HepG2 (cell line): ENCODE results near the gene DIPK1A. TPM values are rescaled to one million over a fixed set of nuclear protein-coding genes. Genes with fewer than 3 reads are reported as not detected.

Experiments used
- ATAC-seq: fragments of 200-7000 bp; cut with Tn5 transposase; 3 replicates; pipeline ENCODE4 v1.9.1; 2020; ENCODE audit warnings: mild to moderate bottlenecking, moderate library complexity
- BruUV-seq: library from RNA; stranded (reverse); fragments of 400-500 nt; replicated peaks from 2 replicates; lab custom pipeline; 2021; lab: Mats Ljungman, UMichigan
- CTCF ChIA-PET: fragments of 300-600 bp; formaldehyde crosslinking; extraction: SDS; loops from one replicate; lab custom pipeline; 2021; ENCODE audit warnings: low total read pairs, inconsistent platforms, low intra/inter-chr PET ratio; lab: Yijun Ruan, JAX
- POLR2A ChIA-PET: fragments of 350-600 bp; sonication (Branson Sonifier 250); formaldehyde crosslinking; loops from one replicate; lab custom pipeline; 2020; ENCODE audit warnings: antibody characterized with exemption, inconsistent platforms; lab: Yijun Ruan, JAX
- DNase-seq: peaks from one replicate; pipeline ENCODE4 v3.0.0-alpha.2; 2015; ENCODE audit warnings: low spot score
- FAIRE-seq: peaks from 3 replicates; lab custom pipeline; 2011; peaks lifted over from hg19 to GRCh38; lab: Jason Lieb, UNC
- H2AFZ ChIP-seq: one replicate; pipeline ENCODE4 v1.6.1; 2011; ENCODE audit warnings: low read length, inconsistent platforms
- H3K27ac ChIP-seq: fragments of 300-600 bp; 3 replicates; pipeline ENCODE4 v1.8.0; 2011; ENCODE audit warnings: mixed run types, mild to moderate bottlenecking, mixed read lengths, low read length, inconsistent platforms; ENCODE audit not compliant: insufficient read depth; ENCODE audit errors: extremely low read length
- H3K27me3 ChIP-seq, 2 experiments: fragments of 200-600 bp in 1 of 2; 2 replicates in 1 of 2; 3 replicates in 1 of 2; pipeline versions ENCODE4 v1.6.0 to v1.8.0; 2011; ENCODE audit warnings: low read length in 2 of 2, mild to moderate bottlenecking in 2 of 2, moderate library complexity in 2 of 2, inconsistent platforms in 1 of 2; ENCODE audit not compliant: insufficient read depth in 2 of 2, control insufficient read depth in 1 of 2
- H3K36me3 ChIP-seq, 2 experiments: fragments of 200-600 bp in 1 of 2; replicated peaks in 1 of 2; 2 replicates in 1 of 2; 3 replicates in 1 of 2; pipeline versions ENCODE4 v1.5.1 to v1.8.0; 2011; ENCODE audit warnings: low read length in 2 of 2, inconsistent platforms in 1 of 2; ENCODE audit not compliant: insufficient read depth in 2 of 2, control insufficient read depth in 1 of 2
- H3K4me1 ChIP-seq: 2 replicates; pipeline ENCODE4 v1.5.1; 2012; ENCODE audit warnings: low read length, inconsistent platforms; ENCODE audit not compliant: insufficient read depth
- H3K4me2 ChIP-seq: 2 replicates; pipeline ENCODE4 v1.6.0; 2011; ENCODE audit warnings: low read depth, low read length, inconsistent platforms
- H3K4me3 ChIP-seq, 3 experiments: fragments of 200-600 bp in 1 of 3; sonication (generic), shearing (Covaris generic) in 1 of 3; replicated peaks in 1 of 3; 2 replicates each; pipeline ENCODE4 v1.5.1; 2011 to 2016; ENCODE audit warnings: low read length in 3 of 3, inconsistent platforms in 2 of 3, low read depth in 2 of 3, mild to moderate bottlenecking in 2 of 3, control low read depth in 1 of 3, mixed read lengths in 1 of 3; ENCODE audit not compliant: insufficient read depth in 1 of 3
- H3K79me2 ChIP-seq: one replicate; pipeline ENCODE4 v1.6.1; 2011; ENCODE audit warnings: low read length, inconsistent platforms; ENCODE audit not compliant: insufficient read depth
- H3K9ac ChIP-seq: 2 replicates; pipeline ENCODE4 v1.6.0; 2011; ENCODE audit warnings: mild to moderate bottlenecking, low read depth, low read length, inconsistent platforms; ENCODE audit not compliant: insufficient read depth
- H3K9me3 ChIP-seq: 2 replicates; pipeline ENCODE4 v1.5.1; 2012; ENCODE audit warnings: mild to moderate bottlenecking, low read length
- H4K20me1 ChIP-seq: 2 replicates; pipeline ENCODE4 v1.6.0; 2011; ENCODE audit warnings: inconsistent platforms, mild to moderate bottlenecking, low read length, moderate library complexity; ENCODE audit not compliant: insufficient read depth
- ATF7-NPFF ChIP-seq: sonication (generic); formaldehyde crosslinking; IDR thresholded peaks from 2 replicates; pipeline ENCODE4 v1.8.1; 2023; ENCODE audit warnings: mild to moderate bottlenecking, low read depth, missing genetic modification reagents, moderate library complexity
- HCFC1 ChIP-seq: fragments of 150-350 bp; IDR thresholded peaks from 2 replicates; pipeline ENCODE4 v1.6.1; 2014; ENCODE audit warnings: low read depth, low read length
- POLR2AphosphoS5 ChIP-seq: IDR thresholded peaks from 2 replicates; pipeline ENCODE4 v1.6.1; 2012; ENCODE audit warnings: low read depth, low read length
- RBM22 ChIP-seq: fragments of 200-400 bp; formaldehyde crosslinking; optimal IDR thresholded peaks from 2 replicates; pipeline ENCODE3; 2017; ENCODE audit warnings: mild to moderate bottlenecking, low read length, moderate library complexity
- ZNF274 ChIP-seq: sonication (generic); formaldehyde crosslinking; IDR thresholded peaks from 2 replicates; pipeline ENCODE4 v1.5.1; 2020; ENCODE audit warnings: mild to moderate bottlenecking, missing genetic modification reagents
- ZNF329 ChIP-seq: sonication (generic); formaldehyde crosslinking; IDR thresholded peaks from 2 replicates; pipeline ENCODE4 v1.9.0; 2021; ENCODE audit warnings: low read depth, mild to moderate bottlenecking, missing genetic modification reagents
- ZNF562 ChIP-seq: sonication (generic); formaldehyde crosslinking; IDR thresholded peaks from 2 replicates; pipeline ENCODE4 v1.8.0; 2022; ENCODE audit warnings: missing genetic modification reagents, borderline replicate concordance
- WGBS: methylation state at CpG from one replicate; pipeline ENCODE4 v1.1.6; 2017; ENCODE audit warnings: low lambda C conversion rate; 5-methylcytosine and 5-hydroxymethylcytosine counted together
- in situ Hi-C: cut with HindIII; loops from 2 replicates; pipeline ENCODE4 v1.10.0; 2017; ENCODE audit warnings: low pct_unique_long_range_greater_than_20kb; ENCODE audit not compliant: extremely low pct_ligation_motif_present
- intact Hi-C: fragments of 100-400 bp; cut with micrococcal nuclease; formaldehyde crosslinking; loops from one replicate; pipeline ENCODE4 v1.10.0; 2022; ENCODE audit not compliant: unreplicated experiment
- polyA plus RNA-seq, 8 experiments: library from polyadenylated mRNA; depleted of rRNA in 3 of 8; stranded (reverse) in 7 of 8; unstranded in 1 of 8; fragments of >200 nt; fragmentation: Illumina TruSeq in 4 of 8; extraction: Trizol in 4 of 8; gene quantifications; 2 replicates each; pipeline versions ENCODE4 v1.2.1 to v1.2.3, GENCODE V29; 2011 to 2016; ENCODE audit warnings: low read depth in 4 of 8, missing spikeins in 1 of 8, mixed read lengths in 1 of 8; ENCODE audit not compliant: insufficient read depth in 1 of 8
- total RNA-seq, 5 experiments: library from RNA; depleted of rRNA; stranded (reverse); fragments of >200 nt; fragmentation: Illumina TruSeq; extraction: Trizol; gene quantifications; 2 replicates each; pipeline ENCODE4 v1.2.3, GENCODE V29; 2016; ENCODE audit warnings: low read depth in 1 of 5
- TF ChIP-seq, protein P1 (sequence below): IDR thresholded peaks from 2 replicates; pipeline ENCODE4 v1.6.1; 2016; ENCODE audit warnings: low read depth, control low read depth

DIPK1A gene
- total and polyA plus RNA-seq, 2 of the 13 experiments (the other 11 are each of a cell fraction or from before 2014, with no cell fraction given), result 8.4 TPM

DNA sequence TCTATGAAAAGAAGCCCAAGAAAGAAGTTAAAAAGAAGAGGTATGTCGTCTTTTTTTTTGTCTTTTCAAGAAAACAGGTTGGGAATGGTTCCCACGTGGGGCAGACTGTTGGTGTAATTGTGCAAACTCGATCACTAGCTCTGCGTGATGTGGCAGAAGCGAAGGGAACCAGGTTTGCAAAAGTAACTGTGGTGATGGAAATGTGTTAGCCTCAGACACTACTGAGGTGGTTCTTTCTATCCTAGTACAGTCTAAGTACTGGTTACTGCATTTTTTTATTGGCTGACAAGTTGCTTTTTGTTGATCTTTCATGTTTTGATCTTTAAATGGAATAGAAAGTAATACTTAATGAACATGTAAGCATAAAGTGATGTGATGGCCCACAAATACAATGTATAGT is 120.7 kb downstream of the DIPK1A start:
- H3K27ac ChIP-seq, result no peak overlapping the region
- TSS peak; percentile 1 for BruUV-seq
- no peak for FAIRE-seq
- DNase-seq, result no peak
- no peak overlapping the region for H3K9ac ChIP-seq
- H3K36me3 ChIP-seq, result peaks cover 16 to 86% of the 10 kb centered on the region in 2 experiments
- POLR2A ChIA-PET, result interaction anchor here (0.6 to 1.7 kb wide), 2 partner anchors 57 to 120 kb away, joined by 3 to 5 read pairs; no protein-coding TSS in a partner anchor
- WGBS, result 73% methylated on average over 5 of the region's 5 CpGs
- no peaks in the 10 kb centered on the region for H3K9me3 ChIP-seq
- no peaks in the 10 kb centered on the region for H3K27me3 ChIP-seq
- peaks cover 48% of the 10 kb centered on the region for H3K79me2 ChIP-seq
- intact Hi-C loops, result no loop called here
- TF ChIP-seq ZNF329 (no peak), RBM22 (peak; percentile 15)
- no peak overlapping the region for H2AFZ ChIP-seq
- in situ Hi-C loops, result no loop called here
- H3K4me1 ChIP-seq, result peaks cover 45% of the 10 kb centered on the region
- no peak overlapping the region for H3K4me2 ChIP-seq
- CTCF ChIA-PET, result no interaction called here
- H3K4me3 ChIP-seq, result no peak overlapping the region
- peaks cover 59% of the 10 kb centered on the region for H4K20me1 ChIP-seq
- no peak for ATAC-seq

GRCh38 chr1:92839442-92839841 is 121.8 kb downstream of the DIPK1A start:
- in situ Hi-C loops, result no loop called here
- no peak for FAIRE-seq
- CTCF ChIA-PET, result no interaction called here

More at GRCh38 chr1:92839442-92839841, 121.8 kb downstream of the DIPK1A start:
- no peak for DNase-seq
- Histone ChIP-seq H3K4me2 (no peak overlapping the region), H3K4me1 (peaks cover 57% of the 10 kb centered on the region), H3K4me3 (no peak overlapping the region), H3K9me3 (no peaks in the 10 kb centered on the region), H2AFZ (no peak overlapping the region), H3K36me3 (peaks cover 17 to 96% of the 10 kb centered on the region in 2 experiments), H3K27me3 (no peaks in the 10 kb centered on the region), H3K79me2 (peaks cover 60% of the 10 kb centered on the region), H3K9ac (no peak overlapping the region), H3K27ac (no peak overlapping the region), H4K20me1 (peaks cover 70% of the 10 kb centered on the region)
- no peak for TF ChIP-seq ATF7-NPFF
- peak; percentile 44; the same call in 1 of the 2 replicates for TF ChIP-seq POLR2AphosphoS5
- TF ChIP-seq, protein P1, sequence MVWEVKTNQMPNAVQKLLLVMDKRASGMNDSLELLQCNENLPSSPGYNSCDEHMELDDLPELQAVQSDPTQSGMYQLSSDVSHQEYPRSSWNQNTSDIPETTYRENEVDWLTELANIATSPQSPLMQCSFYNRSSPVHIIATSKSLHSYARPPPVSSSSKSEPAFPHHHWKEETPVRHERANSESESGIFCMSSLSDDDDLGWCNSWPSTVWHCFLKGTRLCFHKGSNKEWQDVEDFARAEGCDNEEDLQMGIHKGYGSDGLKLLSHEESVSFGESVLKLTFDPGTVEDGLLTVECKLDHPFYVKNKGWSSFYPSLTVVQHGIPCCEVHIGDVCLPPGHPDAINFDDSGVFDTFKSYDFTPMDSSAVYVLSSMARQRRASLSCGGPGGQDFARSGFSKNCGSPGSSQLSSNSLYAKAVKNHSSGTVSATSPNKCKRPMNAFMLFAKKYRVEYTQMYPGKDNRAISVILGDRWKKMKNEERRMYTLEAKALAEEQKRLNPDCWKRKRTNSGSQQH (CRISPR knock-in tag), result no peak
- TF ChIP-seq ZNF274 (CRISPR knock-in tag), result no peak
- TF ChIP-seq HCFC1, result no peak
- no peak for TF ChIP-seq ZNF562 (CRISPR knock-in tag)
- peak; percentile 38 for TF ChIP-seq RBM22
- POLR2A ChIA-PET, result interaction anchor here (1.7 kb wide), 1 partner anchor 121 kb away, joined by 5 read pairs; no protein-coding TSS in a partner anchor
- BruUV-seq, result no TSS peak
- WGBS, result 87% methylated on average over 2 of the region's 2 CpGs
- intact Hi-C loops, result no loop called here
- ATAC-seq, result no peak
